Stimulated activated naive CD8-positive, alpha-beta T cell treated with anti-CD3 and anti-CD28 coated beads, Interleukin-15, amount 100 ng/mL, for 72 hours (primary cell): ENCODE measurements around the gene HSDL1.
A peak's percentile ranks its signal among the peaks of the same experiment; 100 is the strongest.
"Not testable (repeated sequence)": the region's sequence is repeated elsewhere in the genome, so short reads cannot be mapped to it uniquely, and the experiment has no call there.

Experiments used
- ATAC-seq: fragments of 150-1000 bp; cut with Tn5 transposase; 2 replicates; pipeline ENCODE4 v1.10.0; 2021; ENCODE audit warnings: mild to moderate bottlenecking, moderate library complexity
- DNase-seq, 2 donors: peaks; one replicate each; pipeline ENCODE4 v3.0.0; 2021 to 2022
- H3K27ac Mint-ChIP-seq, 2 donors: one replicate each; pipeline ENCODE4 v1.8.0; 2022; ENCODE audit warnings: mild to moderate bottlenecking in 2 of 2, mixed read lengths in 2 of 2, moderate library complexity in 2 of 2
- H3K27me3 Mint-ChIP-seq: one replicate; pipeline ENCODE4 v1.8.0; 2022; ENCODE audit warnings: mixed read lengths
- H3K4me1 Mint-ChIP-seq: one replicate; pipeline ENCODE4 v1.8.0; 2022; ENCODE audit warnings: mild to moderate bottlenecking, mixed read lengths
- H3K4me3 Mint-ChIP-seq, 2 donors: one replicate each; pipeline ENCODE4 v1.8.0; 2022; ENCODE audit warnings: mild to moderate bottlenecking in 2 of 2, mixed read lengths in 2 of 2, moderate library complexity in 1 of 2
- H3K9me3 Mint-ChIP-seq, 2 donors: one replicate each; pipeline ENCODE4 v1.8.0; 2022; ENCODE audit warnings: mixed read lengths in 2 of 2

Gene HSDL1

GRCh38 chr16:84136331-84137125 is 8.4 kb downstream of the HSDL1 start:
- Mint-ChIP-seq H3K27ac (no peak overlapping the region), H3K4me3 (peak overlapping the region in 1 of 2 donors; percentile 23), H3K4me1 (peaks cover 61% of the 10 kb centered on the region), H3K27me3 (no peaks in the 10 kb centered on the region), H3K9me3 (no peaks in the 10 kb centered on the region)
- ATAC-seq (no peak), DNase-seq (no peak)

DNA sequence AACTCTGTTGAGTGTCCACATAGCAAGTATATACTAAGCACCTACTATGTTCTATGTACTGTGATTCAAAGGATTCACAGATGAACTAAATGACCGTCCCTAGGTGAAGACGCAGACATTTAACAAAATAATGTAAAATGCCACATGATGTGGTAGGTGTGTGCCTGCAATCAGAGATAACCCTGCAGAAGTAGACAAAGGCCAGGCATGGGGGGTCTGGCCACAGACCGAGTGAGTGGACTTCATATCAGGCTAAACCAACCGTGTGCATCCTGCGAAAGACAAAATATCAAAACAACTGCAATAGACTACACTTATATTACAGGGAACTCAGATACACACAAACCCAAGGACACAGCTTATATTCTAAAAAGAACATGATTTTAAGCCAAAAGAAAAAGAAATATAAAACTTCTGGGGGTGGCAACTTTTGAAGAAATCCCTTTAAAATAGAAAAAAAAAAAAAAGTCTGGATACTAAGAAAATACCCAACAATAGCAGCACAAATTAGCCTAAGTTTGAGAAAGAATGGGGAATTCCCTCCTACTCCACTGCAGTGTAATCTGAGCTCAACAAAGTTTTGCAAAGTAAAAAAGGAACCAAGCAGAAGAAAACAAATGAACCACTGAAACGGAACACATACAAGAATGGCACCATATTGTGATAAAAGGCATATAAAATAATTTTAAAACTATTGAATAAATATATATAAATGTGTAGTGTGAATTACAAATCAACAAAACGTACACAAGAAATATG is 12.3 kb downstream of the HSDL1 start:
- peaks cover 31% of the 10 kb centered on the region for H3K4me1 Mint-ChIP-seq
- H3K4me3 Mint-ChIP-seq: no peak overlapping the region
- H3K27ac Mint-ChIP-seq: no peak overlapping the region
- DNase-seq: no peak
- H3K27me3 Mint-ChIP-seq: no peaks in the 10 kb centered on the region
- ATAC-seq: no peak
- no peaks in the 10 kb centered on the region for H3K9me3 Mint-ChIP-seq

DNA sequence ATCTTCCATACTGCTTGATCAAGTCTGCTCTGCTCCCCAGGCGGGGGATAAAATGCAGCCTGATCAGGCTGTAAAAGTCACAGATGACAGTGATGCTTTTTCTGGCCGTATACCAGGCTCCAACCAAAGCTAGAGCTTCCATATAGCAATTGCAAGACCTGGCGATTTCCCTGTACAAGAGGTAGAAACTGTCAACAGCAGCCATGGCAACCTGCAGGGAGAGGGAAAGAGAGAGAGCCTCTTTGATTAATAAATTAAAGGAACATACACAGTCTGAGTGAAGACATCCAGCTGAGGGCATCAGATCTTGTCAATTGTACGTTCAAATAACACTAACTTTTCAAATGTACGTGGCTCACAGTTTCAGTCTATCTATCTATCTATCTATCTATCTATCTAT is 13.9 kb downstream of the HSDL1 start:
- Mint-ChIP-seq H3K27me3 (no peaks in the 10 kb centered on the region), H3K9me3 (no peaks in the 10 kb centered on the region), H3K4me1 (peaks cover 15% of the 10 kb centered on the region), H3K4me3 (no peak overlapping the region), H3K27ac (no peak overlapping the region)
- ATAC-seq (no peak), DNase-seq (no peak)

DNA sequence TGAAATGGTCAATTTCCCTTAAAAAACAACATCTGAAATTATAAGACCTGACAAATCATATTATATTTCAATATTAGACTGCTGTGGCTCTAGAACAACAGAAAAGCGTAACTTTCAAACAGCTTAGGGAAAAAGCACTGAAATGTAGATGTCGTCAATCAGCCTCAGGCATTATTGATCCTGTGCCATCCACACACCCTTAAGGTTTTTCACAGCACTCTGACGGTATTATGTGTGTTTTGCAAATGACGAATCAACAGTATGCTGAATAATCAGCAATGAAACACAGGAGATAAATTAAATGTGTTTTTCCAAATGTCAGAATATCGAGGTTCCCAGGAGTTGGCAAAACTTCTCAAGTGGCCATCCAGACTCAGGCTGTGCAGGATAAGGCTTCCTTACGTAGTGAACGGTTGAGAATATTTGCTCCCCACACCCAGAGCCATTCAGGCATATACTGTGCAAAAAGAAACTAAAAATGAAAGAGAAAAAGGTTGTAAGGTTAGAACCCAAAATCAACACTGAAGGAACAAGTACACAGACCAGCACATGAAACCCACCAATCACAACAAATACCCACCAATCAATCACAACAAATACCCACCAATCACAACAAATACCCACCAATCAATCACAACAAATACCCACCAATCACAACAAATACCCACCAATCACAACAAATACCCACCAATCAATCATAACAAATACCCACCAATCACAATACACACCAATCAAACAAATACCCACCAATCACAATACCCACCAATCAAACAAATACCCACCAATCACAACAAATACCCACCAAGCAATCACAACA is 20.5 kb downstream of the HSDL1 start:
- H3K27me3 Mint-ChIP-seq: no peaks in the 10 kb centered on the region
- no peak overlapping the region for H3K4me3 Mint-ChIP-seq
- H3K27ac Mint-ChIP-seq: no peak overlapping the region
- ATAC-seq (no peak), DNase-seq (no peak)
- H3K9me3 Mint-ChIP-seq: no peaks in the 10 kb centered on the region
- no peaks in the 10 kb centered on the region for H3K4me1 Mint-ChIP-seq

DNA sequence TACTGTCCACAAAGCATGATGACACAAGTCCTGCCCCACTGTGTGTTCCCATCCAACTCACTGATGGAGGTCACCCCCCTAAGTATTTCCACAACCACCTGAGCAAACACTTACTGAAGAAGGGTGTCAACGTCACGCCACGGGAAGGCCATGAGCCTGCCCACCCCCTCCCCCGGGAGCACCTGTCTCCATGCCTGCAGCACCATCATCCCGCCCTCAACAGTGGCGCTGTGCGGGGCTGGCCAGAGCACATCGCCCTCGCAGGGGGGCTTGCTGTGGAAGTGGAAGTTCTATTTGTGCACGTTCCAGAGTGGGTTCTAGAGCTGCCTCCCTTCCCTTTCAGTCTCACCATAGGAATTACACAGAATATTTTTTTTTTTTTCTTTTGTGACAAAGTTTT is 24.0 kb downstream of the HSDL1 start:
- H3K27ac Mint-ChIP-seq: no peak overlapping the region
- no peaks in the 10 kb centered on the region for H3K9me3 Mint-ChIP-seq
- no peaks in the 10 kb centered on the region for H3K27me3 Mint-ChIP-seq
- H3K4me3 Mint-ChIP-seq: no peak overlapping the region
- no peaks in the 10 kb centered on the region for H3K4me1 Mint-ChIP-seq
- no peak for ATAC-seq
- DNase-seq: no peak

DNA sequence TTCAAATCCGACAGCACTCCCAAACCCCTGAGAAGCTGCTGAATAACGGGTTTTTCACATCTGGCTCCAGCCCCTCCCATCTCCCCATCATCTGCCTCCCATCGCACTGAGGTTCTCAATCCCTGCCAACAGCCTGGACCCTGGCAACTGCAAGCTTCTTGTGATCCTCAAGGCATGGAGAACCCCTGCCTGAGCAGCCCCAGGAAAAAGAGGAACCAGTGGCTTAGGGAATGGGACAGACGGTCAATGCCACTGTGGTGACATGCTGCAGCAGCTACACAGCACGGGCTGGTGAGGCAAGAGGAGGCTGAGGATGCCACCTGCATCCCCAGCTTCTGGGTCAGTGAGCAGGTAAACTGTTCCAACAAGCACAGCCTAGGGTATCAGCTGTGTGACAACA is 25.0 kb downstream of the HSDL1 start:
- H3K27ac Mint-ChIP-seq: no peak overlapping the region
- no peaks in the 10 kb centered on the region for H3K9me3 Mint-ChIP-seq
- ATAC-seq: no peak
- H3K27me3 Mint-ChIP-seq: no peaks in the 10 kb centered on the region
- DNase-seq: no peak
- no peak overlapping the region for H3K4me3 Mint-ChIP-seq
- H3K4me1 Mint-ChIP-seq: peaks cover 7% of the 10 kb centered on the region

DNA sequence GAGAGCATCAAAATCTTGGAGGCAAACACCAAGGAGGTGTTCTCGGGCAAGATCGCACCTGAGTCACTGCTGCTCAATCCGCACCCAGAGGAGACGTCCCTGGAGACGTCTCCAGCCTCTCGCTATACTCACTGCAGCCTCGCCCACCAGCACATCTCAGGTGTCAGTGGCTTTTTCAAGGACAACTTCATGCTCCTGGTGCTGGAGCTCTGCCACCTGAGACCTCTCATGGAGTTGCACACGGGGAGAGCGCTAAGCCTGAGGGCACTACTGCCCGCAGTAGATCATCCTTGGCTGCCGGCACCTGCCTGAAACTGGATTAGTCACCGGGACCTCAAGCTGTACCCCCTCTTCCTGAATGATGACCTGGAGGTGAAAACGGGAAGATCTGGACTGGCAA is 25.6 kb downstream of the HSDL1 start:
- H3K27me3 Mint-ChIP-seq: no peaks in the 10 kb centered on the region
- H3K27ac Mint-ChIP-seq: no peak overlapping the region
- no peak overlapping the region for H3K4me3 Mint-ChIP-seq
- peaks cover 12% of the 10 kb centered on the region for H3K4me1 Mint-ChIP-seq
- no peaks in the 10 kb centered on the region for H3K9me3 Mint-ChIP-seq
- DNase-seq: no peak
- ATAC-seq: no peak

DNA sequence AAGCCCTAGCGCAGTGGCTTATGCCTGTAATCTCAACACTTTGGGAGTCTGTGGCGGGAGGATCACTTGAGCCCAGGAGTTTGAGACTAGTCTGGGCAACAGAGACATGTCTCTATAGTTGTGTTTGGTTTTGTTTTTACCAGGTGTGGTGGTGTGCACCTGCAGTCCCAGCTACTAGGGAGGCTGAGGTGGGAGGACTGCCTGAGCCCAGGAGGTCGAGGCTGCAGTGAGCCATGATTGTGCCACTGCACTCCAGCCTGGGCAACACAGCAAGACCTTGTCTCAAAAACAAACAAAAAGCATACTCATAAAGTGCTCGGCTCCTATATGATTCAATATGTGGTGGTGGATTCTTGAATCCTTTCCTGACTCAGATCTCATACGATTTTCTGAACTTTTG is 26.7 kb downstream of the HSDL1 start:
- H3K27me3 Mint-ChIP-seq, H3K27ac Mint-ChIP-seq, DNase-seq, ATAC-seq, H3K9me3 Mint-ChIP-seq: not testable (repeated sequence)
- peak overlapping the region; percentile 90 to 96 for H3K4me3 Mint-ChIP-seq
- peaks cover 16% of the 10 kb centered on the region for H3K4me1 Mint-ChIP-seq

GRCh38 chr16:84117494-84117843 is 27.5 kb downstream of the HSDL1 start:
- peak overlapping the region; percentile 96 to 99 for H3K27ac Mint-ChIP-seq
- no peaks in the 10 kb centered on the region for H3K27me3 Mint-ChIP-seq
- peak overlapping the region; percentile 90 to 96 for H3K4me3 Mint-ChIP-seq
- peaks cover 18% of the 10 kb centered on the region for H3K4me1 Mint-ChIP-seq
- no peaks in the 10 kb centered on the region for H3K9me3 Mint-ChIP-seq
- DNase-seq: peak; percentile 54 to 62
- peak; percentile 21 for ATAC-seq

DNA sequence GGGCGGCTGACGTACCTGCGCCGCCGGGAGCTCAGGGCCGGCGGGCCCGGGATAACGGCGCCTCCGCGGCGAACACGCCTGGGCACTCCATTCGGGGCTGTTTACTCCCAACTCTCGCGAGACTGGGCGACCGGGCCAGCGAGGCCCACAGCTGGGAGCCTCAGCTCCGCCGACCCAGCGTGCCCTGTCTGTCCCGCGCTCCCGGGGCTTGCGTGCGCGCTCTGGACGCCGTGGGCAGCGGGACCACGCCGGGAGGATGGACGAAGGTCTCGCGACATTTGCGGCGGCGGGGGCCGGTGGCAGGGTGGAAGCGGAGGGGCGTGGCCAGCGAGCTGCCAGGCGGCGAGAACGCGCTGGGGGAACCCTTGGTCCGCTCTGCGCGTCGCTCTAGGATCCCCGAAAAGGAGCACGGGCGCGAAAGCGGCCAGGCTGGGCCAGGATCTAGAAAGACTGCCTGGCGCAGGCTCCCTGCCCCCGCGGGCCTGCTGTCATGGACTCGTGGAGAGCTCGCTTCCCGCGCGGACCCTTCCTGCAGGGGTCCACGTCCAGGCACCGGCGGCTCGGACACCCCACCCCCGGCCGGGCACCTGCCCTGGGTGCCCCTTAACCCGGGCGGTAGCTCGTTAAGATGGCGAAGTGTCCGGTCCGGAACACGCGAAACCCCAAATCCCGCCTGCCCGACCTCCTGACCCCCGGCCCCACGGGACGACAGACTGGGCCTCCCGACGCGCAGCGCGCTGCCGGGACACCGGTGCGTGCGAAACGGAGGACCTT is 28.1 kb downstream of the HSDL1 start, which contains the start of gene MBTPS1:
TSS of gene MBTPS1 (minus strand) at position 223 of the 774 bp plus-strand sequence. CDS start 15,159 bp downstream, outside the sequence.
- H3K9me3 Mint-ChIP-seq: no peaks in the 10 kb centered on the region
- H3K4me1 Mint-ChIP-seq: peaks cover 23% of the 10 kb centered on the region
- peak within 1 kb of the TSS; percentile 95 to 96 for H3K4me3 Mint-ChIP-seq
- DNase-seq: peak; percentile 99 to 100
- peak within 1 kb of the TSS; percentile 96 to 99 for H3K27ac Mint-ChIP-seq
- H3K27me3 Mint-ChIP-seq: no peaks in the 10 kb centered on the region
- peak; percentile 96 for ATAC-seq

- Mint-ChIP-seq H3K4me3 (peak overlapping the region; percentile 95 to 96), H3K9me3 (no peaks in the 10 kb centered on the region), H3K27ac (peak overlapping the region; percentile 94 to 96), H3K4me1 (peaks cover 30% of the 10 kb centered on the region), H3K27me3 (no peaks in the 10 kb centered on the region)
- DNase-seq: no peak
- peak; percentile 68 for ATAC-seq
Observed at GRCh38 chr16:84115919-84116719, 28.9 kb downstream of the HSDL1 start.

- peak in 1 of 2 donors; percentile 21 for DNase-seq
- not testable (repeated sequence) for H3K27me3 Mint-ChIP-seq, H3K4me3 Mint-ChIP-seq, ATAC-seq, H3K27ac Mint-ChIP-seq, H3K9me3 Mint-ChIP-seq
- H3K4me1 Mint-ChIP-seq: peaks cover 61% of the 10 kb centered on the region
Observed at GRCh38 chr16:84111949-84112348, 33.0 kb downstream of the HSDL1 start.

DNA sequence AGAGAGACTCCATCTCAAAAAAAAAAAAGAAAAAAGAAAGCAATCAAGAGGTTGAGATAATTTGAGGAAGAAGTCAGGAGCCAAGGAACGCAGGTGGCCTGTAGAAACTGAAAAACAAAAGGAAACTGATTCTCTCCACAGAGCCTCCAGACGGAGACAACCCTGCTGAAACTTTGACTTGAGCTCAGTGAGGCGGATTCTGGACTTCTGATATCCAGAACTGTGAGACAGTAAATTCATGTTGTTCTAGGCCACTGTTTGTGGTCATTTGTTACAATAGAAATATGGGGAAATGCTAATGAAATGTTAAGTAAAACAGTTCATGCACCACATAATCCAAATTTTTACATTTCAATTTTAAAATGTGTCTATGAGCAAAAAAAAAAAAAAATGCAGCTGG is 33.5 kb downstream of the HSDL1 start:
- Mint-ChIP-seq H3K9me3 (no peaks in the 10 kb centered on the region), H3K4me3 (peak overlapping the region in 1 of 2 donors; percentile 4), H3K4me1 (peaks cover 64% of the 10 kb centered on the region), H3K27me3 (no peaks in the 10 kb centered on the region), H3K27ac (no peak overlapping the region)
- no peak for ATAC-seq
- no peak for DNase-seq

GRCh38 chr16:84110527-84110926 is 34.5 kb downstream of the HSDL1 start:
- DNase-seq (no peak), ATAC-seq (no peak)
- peaks cover 69% of the 10 kb centered on the region for H3K4me1 Mint-ChIP-seq
- no peak overlapping the region for H3K4me3 Mint-ChIP-seq
- no peaks in the 10 kb centered on the region for H3K27me3 Mint-ChIP-seq
- H3K27ac Mint-ChIP-seq: peak overlapping the region in 1 of 2 donors; percentile 61
- H3K9me3 Mint-ChIP-seq: no peaks in the 10 kb centered on the region
